Activated naive CD8-positive, alpha-beta T cell treated with anti-CD3 and anti-CD28 coated beads for 36 hours (primary cell): ENCODE measurements around the gene ACOT12. TPM values are rescaled to one million over a fixed set of nuclear protein-coding genes. Genes with fewer than 3 reads are reported as not detected.

Experiments
- DNase-seq: peaks from one replicate; pipeline ENCODE4 v3.0.0; 2021
- H3K27ac Mint-ChIP-seq: one replicate; pipeline ENCODE4 v1.8.0; 2022; ENCODE audit warnings: mild to moderate bottlenecking, moderate library complexity, mixed read lengths
- H3K27me3 Mint-ChIP-seq: one replicate; pipeline ENCODE4 v1.8.0; 2022; ENCODE audit warnings: mild to moderate bottlenecking, mixed read lengths
- H3K36me3 Mint-ChIP-seq: one replicate; pipeline ENCODE4 v1.8.0; 2021; ENCODE audit warnings: mild to moderate bottlenecking, mixed read lengths
- H3K4me1 Mint-ChIP-seq: one replicate; pipeline ENCODE4 v1.8.0; 2021; ENCODE audit warnings: mixed read lengths
- H3K4me3 Mint-ChIP-seq: one replicate; pipeline ENCODE4 v1.8.0; 2022; ENCODE audit warnings: mild to moderate bottlenecking, moderate library complexity, mixed read lengths
- H3K9me3 Mint-ChIP-seq: one replicate; pipeline ENCODE4 v1.8.0; 2022; ENCODE audit warnings: mixed read lengths
- total RNA-seq, 2 experiments: library from RNA; stranded (reverse); gene quantifications; one replicate each; pipeline ENCODE4 v1.2.3, GENCODE V29; 2021

Gene ACOT12
- total RNA-seq, result not detected

DNA sequence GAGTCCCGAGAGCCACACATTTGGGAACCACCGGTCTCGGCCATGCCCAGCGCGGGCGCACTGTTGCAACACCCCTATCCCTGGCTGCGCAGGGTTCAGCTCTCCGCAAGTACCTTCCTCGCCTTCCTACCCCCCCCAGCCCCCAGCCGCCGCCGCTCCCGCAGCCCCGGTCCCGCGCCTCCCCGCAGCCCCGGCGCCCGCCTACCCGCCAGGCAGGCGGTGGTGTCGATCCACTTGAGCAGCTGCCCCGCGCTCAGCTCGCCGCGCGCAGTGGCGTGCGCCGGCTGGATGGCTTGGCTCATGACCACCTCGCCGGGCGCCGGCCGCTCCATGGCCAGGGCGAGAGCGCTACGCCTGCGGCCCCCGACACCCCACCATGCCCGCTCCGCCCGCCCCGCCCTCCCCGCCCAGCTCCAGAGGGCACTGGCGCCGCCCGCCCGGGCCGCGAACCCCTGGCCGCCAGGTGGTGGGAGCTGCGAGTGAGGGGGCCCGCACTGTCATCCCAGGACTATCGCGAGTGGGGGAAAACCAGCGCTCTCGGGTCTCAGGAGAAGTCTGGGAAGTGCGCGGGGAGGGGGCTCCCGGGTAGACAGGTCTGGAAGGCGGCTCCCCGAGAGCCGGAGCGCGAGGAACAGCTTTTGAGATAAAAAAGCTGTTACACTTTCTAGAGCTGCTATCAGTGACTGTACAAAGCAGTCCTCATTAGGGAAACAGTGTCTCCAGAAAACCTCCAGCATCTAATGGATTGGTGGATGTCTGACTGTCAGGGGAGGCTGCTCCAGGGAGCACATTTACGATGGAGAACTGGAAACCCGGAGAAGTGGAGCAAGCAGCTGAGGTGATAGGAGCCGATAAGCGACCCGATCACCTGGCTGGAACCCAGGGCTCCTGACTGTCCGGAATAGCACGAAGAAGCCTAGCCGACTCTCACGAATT is at the start of gene ACOT12:
Gene ACOT12, minus strand, starts transcription at position 352 of the 936 bp plus-strand sequence. Its CDS starts 20 bp downstream, at position 332.
- no peaks in the 10 kb centered on the region for H3K36me3 Mint-ChIP-seq
- DNase-seq, result peak; percentile 11
- H3K27me3 Mint-ChIP-seq, result peaks cover 90% of the 10 kb centered on the region

GRCh38 chr5:81435023-81435422 is 41.1 kb upstream of the ACOT12 start:
- no peaks in the 10 kb centered on the region for H3K36me3 Mint-ChIP-seq
- no peak for DNase-seq
- no peaks in the 10 kb centered on the region for H3K4me1 Mint-ChIP-seq
- H3K27ac Mint-ChIP-seq, result no peak overlapping the region
- H3K4me3 Mint-ChIP-seq, result no peak overlapping the region
- H3K9me3 Mint-ChIP-seq, result no peaks in the 10 kb centered on the region
- H3K27me3 Mint-ChIP-seq, result no peaks in the 10 kb centered on the region

More for the DNA sequence above, at the start of gene ACOT12:
- no peak within 1 kb of the TSS for H3K27ac Mint-ChIP-seq
- H3K4me1 Mint-ChIP-seq, result peaks cover 4% of the 10 kb centered on the region
- peaks cover 6% of the 10 kb centered on the region for H3K9me3 Mint-ChIP-seq
- H3K4me3 Mint-ChIP-seq, result peak within 1 kb of the TSS; percentile 58

DNA sequence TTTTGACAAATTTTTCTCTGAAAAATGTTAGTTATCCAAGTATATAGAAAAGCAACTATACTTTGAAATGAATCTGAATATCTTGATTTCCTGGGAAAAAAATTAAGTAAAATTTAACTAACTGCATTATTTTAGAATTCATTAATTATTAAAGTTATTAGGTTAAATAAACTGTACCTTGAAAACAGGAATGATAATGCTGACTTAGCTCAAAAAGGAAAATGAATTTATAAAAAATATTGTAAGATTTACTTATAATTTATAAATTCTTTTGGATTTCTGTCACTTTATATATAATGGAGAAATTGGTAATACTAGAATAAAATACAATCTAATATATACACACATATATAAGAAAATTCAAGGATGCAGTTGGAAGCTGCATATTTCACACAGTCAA is 36.1 kb upstream of the ACOT12 start:
- no peak overlapping the region for H3K4me3 Mint-ChIP-seq
- no peaks in the 10 kb centered on the region for H3K27me3 Mint-ChIP-seq
- no peak overlapping the region for H3K27ac Mint-ChIP-seq
- DNase-seq, result no peak
- no peaks in the 10 kb centered on the region for H3K9me3 Mint-ChIP-seq
- H3K36me3 Mint-ChIP-seq, result no peaks in the 10 kb centered on the region
- H3K4me1 Mint-ChIP-seq, result peaks cover 13% of the 10 kb centered on the region

DNA sequence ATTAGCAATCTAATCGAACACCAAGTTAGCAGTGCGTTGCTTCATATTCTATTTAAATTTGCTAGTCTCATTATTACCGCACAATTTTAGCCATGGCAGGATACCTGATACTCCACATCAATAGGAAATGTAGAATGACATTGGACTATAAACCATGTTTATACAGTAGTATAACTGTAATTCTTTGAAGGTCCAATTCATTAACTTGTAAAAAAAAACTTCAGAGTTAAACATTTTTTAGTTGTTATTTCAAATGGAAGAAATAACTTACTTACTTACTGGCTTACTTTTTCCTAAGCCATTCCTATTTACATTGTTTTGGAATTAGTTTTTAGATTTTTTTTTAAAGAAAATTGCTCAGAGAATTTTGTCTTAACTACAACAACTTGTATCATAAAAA is 35.4 kb upstream of the ACOT12 start:
- Mint-ChIP-seq H3K4me3 (no peak overlapping the region), H3K36me3 (no peaks in the 10 kb centered on the region), H3K27ac (no peak overlapping the region), H3K27me3 (no peaks in the 10 kb centered on the region), H3K4me1 (peaks cover 13% of the 10 kb centered on the region), H3K9me3 (no peaks in the 10 kb centered on the region)
- no peak for DNase-seq

DNA sequence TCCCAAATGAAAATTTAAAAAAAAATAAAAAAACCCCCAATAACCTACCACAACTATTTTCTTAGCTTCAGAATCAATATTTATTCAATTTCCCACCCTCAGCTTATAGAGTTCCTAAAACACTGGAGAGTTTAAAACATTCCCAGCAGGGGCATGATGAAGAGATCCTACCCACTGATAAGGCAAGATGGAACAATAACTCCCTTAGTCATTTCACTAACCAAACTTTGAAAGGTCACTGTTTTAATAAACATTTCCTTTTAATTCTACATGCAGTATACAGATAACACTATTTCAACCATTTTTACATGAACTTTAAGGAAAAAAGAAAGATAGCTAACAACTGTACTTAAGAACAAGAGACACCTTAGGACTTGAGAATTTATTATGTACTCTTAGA is 34.9 kb upstream of the ACOT12 start:
- Mint-ChIP-seq H3K4me3 (no peak overlapping the region), H3K27me3 (no peaks in the 10 kb centered on the region), H3K36me3 (no peaks in the 10 kb centered on the region), H3K4me1 (peaks cover 13% of the 10 kb centered on the region), H3K27ac (no peak overlapping the region), H3K9me3 (no peaks in the 10 kb centered on the region)
- DNase-seq, result no peak

- Mint-ChIP-seq H3K4me3 (no peak overlapping the region), H3K4me1 (peaks cover 13% of the 10 kb centered on the region), H3K27me3 (no peaks in the 10 kb centered on the region), H3K9me3 (no peaks in the 10 kb centered on the region), H3K27ac (no peak overlapping the region), H3K36me3 (no peaks in the 10 kb centered on the region)
- no peak for DNase-seq
Measured at GRCh38 chr5:81428446-81428845, 34.5 kb upstream of the ACOT12 start.

DNA sequence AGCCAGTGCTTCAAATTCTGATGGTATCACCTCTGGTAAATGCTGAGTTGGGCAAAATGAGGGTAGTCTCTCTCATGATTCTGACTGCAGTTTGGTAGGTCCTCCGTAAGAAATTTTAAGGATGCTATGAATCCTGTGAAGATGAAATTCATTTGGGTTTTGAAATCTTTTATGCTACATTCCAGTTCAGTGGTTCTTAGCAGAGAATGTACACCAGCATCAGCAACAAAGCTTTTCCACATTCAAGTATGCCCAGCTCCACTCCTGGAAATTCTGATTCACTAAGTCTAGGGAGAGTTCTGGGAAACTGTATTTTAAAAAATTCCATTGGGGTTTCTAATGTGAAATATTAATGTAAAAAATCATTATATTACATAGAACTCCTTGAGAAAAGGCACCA is 33.6 kb upstream of the ACOT12 start:
- Mint-ChIP-seq H3K4me3 (no peak overlapping the region), H3K27me3 (no peaks in the 10 kb centered on the region), H3K27ac (no peak overlapping the region), H3K4me1 (peaks cover 14% of the 10 kb centered on the region), H3K36me3 (no peaks in the 10 kb centered on the region), H3K9me3 (no peaks in the 10 kb centered on the region)
- no peak for DNase-seq

DNA sequence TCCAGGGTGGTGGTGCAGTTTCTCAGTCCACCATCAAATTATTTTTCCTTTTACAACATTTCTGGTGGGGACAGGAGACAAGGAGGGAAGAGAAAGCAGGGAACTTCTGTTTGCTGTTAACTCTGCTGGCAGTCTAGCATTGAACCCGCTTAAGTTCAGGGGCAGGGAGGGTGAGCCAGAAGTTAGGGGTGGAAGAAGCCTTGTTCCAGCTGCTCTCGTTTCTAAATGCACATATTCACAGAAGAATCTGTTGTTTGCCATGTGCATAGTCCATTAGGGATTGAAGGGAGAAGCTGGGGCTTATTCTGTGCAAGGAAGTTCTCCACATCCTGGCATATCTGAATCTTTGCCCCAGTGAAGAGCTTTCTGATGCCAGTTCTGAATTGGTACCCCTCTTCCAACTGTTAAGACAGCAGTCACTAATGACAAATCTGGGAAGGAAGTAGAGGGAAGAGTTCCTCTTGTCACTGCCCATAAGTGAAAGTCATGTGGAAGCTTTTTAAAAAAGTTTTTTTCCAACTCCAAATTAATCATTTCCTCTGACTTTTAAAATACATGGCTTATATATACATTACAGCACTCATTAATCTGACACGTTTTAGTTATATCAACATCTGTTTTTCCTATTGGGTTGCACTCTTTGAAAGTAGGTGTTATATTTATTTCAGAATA is 32.6 kb upstream of the ACOT12 start:
- H3K4me3 Mint-ChIP-seq, result no peak overlapping the region
- no peaks in the 10 kb centered on the region for H3K9me3 Mint-ChIP-seq
- H3K4me1 Mint-ChIP-seq, result peaks cover 21% of the 10 kb centered on the region
- no peaks in the 10 kb centered on the region for H3K27me3 Mint-ChIP-seq
- H3K27ac Mint-ChIP-seq, result no peak overlapping the region
- DNase-seq, result no peak
- H3K36me3 Mint-ChIP-seq, result no peaks in the 10 kb centered on the region

- H3K4me3 Mint-ChIP-seq, result no peak overlapping the region
- peaks cover 28% of the 10 kb centered on the region for H3K4me1 Mint-ChIP-seq
- DNase-seq, result no peak
- H3K27me3 Mint-ChIP-seq, result no peaks in the 10 kb centered on the region
- H3K27ac Mint-ChIP-seq, result no peak overlapping the region
- peaks cover 2% of the 10 kb centered on the region for H3K36me3 Mint-ChIP-seq
- H3K9me3 Mint-ChIP-seq, result no peaks in the 10 kb centered on the region
Measured at GRCh38 chr5:81425569-81425968, 31.6 kb upstream of the ACOT12 start.

GRCh38 chr5:81424728-81425127 is 30.8 kb upstream of the ACOT12 start:
- peaks cover 36% of the 10 kb centered on the region for H3K4me1 Mint-ChIP-seq
- H3K36me3 Mint-ChIP-seq, result peaks cover 4% of the 10 kb centered on the region
- H3K4me3 Mint-ChIP-seq, result no peak overlapping the region
- no peaks in the 10 kb centered on the region for H3K9me3 Mint-ChIP-seq
- no peak overlapping the region for H3K27ac Mint-ChIP-seq
- no peak for DNase-seq
- no peaks in the 10 kb centered on the region for H3K27me3 Mint-ChIP-seq

DNA sequence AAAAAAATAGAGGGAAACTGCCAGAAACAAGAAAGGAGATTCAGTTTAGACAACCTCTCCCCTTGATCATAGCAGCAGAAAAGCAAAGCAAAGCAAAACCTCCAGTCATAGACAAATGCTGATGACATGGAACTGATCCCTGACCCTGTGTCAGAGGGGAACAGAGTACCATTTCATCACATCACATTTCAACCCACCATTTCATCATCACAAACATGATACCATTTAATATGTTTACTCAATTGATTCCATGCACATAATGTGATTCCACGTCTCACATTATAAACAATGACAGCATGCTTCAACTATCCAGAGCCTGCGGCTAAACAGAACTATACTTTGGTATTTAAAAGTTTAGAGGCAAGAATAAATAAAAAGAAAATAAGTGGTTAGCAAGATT is 28.7 kb upstream of the ACOT12 start:
- Mint-ChIP-seq H3K27ac (no peak overlapping the region), H3K4me1 (peaks cover 33% of the 10 kb centered on the region), H3K9me3 (no peaks in the 10 kb centered on the region), H3K27me3 (no peaks in the 10 kb centered on the region), H3K4me3 (no peak overlapping the region), H3K36me3 (peaks cover 4% of the 10 kb centered on the region)
- DNase-seq, result no peak

GRCh38 chr5:81420039-81420667 is 26.2 kb upstream of the ACOT12 start:
- no peaks in the 10 kb centered on the region for H3K9me3 Mint-ChIP-seq
- peak overlapping the region; percentile 83 for H3K27ac Mint-ChIP-seq
- H3K4me3 Mint-ChIP-seq, result no peak overlapping the region
- peaks cover 26% of the 10 kb centered on the region for H3K4me1 Mint-ChIP-seq
- H3K36me3 Mint-ChIP-seq, result peaks cover 4% of the 10 kb centered on the region
- H3K27me3 Mint-ChIP-seq, result no peaks in the 10 kb centered on the region
- DNase-seq, result peak; percentile 11

- H3K36me3 Mint-ChIP-seq, result peaks cover 4% of the 10 kb centered on the region
- no peaks in the 10 kb centered on the region for H3K9me3 Mint-ChIP-seq
- H3K4me1 Mint-ChIP-seq, result peaks cover 26% of the 10 kb centered on the region
- no peaks in the 10 kb centered on the region for H3K27me3 Mint-ChIP-seq
- no peak for DNase-seq
- H3K4me3 Mint-ChIP-seq, result no peak overlapping the region
- H3K27ac Mint-ChIP-seq, result no peak overlapping the region
Measured at GRCh38 chr5:81418606-81419005, 24.7 kb upstream of the ACOT12 start.

DNA sequence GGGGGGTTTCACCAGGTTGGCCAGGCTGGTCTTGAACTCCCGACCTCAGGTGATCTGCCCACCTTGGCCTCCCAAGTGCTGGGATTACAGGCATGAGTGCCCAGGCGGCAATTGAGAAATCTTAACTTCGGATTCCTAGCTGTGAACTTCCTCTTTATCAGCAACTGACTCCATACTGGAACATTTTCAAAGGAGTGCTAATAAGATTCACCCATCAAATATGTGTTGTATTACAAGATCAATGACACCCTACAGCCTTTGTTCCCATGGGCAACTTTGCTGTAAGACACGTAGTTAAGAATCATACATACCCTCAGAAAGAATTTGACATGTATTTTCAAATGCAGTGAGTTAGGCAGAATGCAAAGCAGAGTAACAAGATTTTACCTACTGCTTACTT is 23.1 kb upstream of the ACOT12 start:
- no peak for DNase-seq

GRCh38 chr5:81409896-81410295 is 16.0 kb upstream of the ACOT12 start:
- no peak for DNase-seq
- no peaks in the 10 kb centered on the region for H3K27me3 Mint-ChIP-seq
- H3K4me3 Mint-ChIP-seq, result no peak overlapping the region
- no peak overlapping the region for H3K27ac Mint-ChIP-seq
- H3K4me1 Mint-ChIP-seq, result no peaks in the 10 kb centered on the region
- no peaks in the 10 kb centered on the region for H3K36me3 Mint-ChIP-seq
- no peaks in the 10 kb centered on the region for H3K9me3 Mint-ChIP-seq

More for the DNA sequence above, 23.1 kb upstream of the ACOT12 start:
- Mint-ChIP-seq H3K36me3 (peaks cover 4% of the 10 kb centered on the region), H3K27me3 (no peaks in the 10 kb centered on the region), H3K4me3 (no peak overlapping the region), H3K4me1 (peaks cover 20% of the 10 kb centered on the region), H3K27ac (no peak overlapping the region), H3K9me3 (no peaks in the 10 kb centered on the region)
